CD4-positive, alpha-beta memory T cell (primary cell): Measurements from ENCODE around the gene CLEC17A. TPM values are rescaled to one million over a fixed set of nuclear protein-coding genes. Genes with fewer than 3 reads are reported as not detected.

Source experiments
- polyA plus RNA-seq, 2 donors: library from polyadenylated mRNA; unstranded; fragments of 300-500 nt; fragmentation: Illumina TruSeq; gene quantifications; one replicate each; pipeline ENCODE4 v1.2.3, GENCODE V29; 2021
- total RNA-seq, 2 experiments: library from RNA; stranded (reverse); gene quantifications; one replicate each; pipeline ENCODE4 v1.2.3, GENCODE V29; 2021

CLEC17A gene
- total and polyA plus RNA-seq, 4 experiments from 2014 or later: 0.20 TPM; not detected in 3

Other genes with a start within 250 kb of the CLEC17A start
- gene ADGRE5, start 201.6 kb upstream of the CLEC17A start, total RNA-seq: 100 to 1,000 TPM; 170 to 173 TPM
- 100 to 1,000 TPM; 211 to 275 TPM for gene ADGRE5, start 201.6 kb upstream of the CLEC17A start, polyA plus RNA-seq
- 100 to 1,000 TPM; 148 TPM for gene DDX39A, start 163.7 kb upstream of the CLEC17A start, total RNA-seq
- gene DDX39A, start 163.7 kb upstream of the CLEC17A start, polyA plus RNA-seq: 100 to 1,000 TPM in 1 of 2 donors, 10 to 100 TPM in 1; 95.0 to 145 TPM
- gene PKN1, start 149.8 kb upstream of the CLEC17A start, total RNA-seq: 100 to 1,000 TPM; 189 to 205 TPM
- 10 to 100 TPM; 41.5 to 87.6 TPM for gene PKN1, start 149.8 kb upstream of the CLEC17A start, polyA plus RNA-seq
- not detected for gene PTGER1, start 107.7 kb upstream of the CLEC17A start, total RNA-seq
- not detected for gene PTGER1, start 107.7 kb upstream of the CLEC17A start, polyA plus RNA-seq
- gene GIPC1, start 87.0 kb upstream of the CLEC17A start, total RNA-seq: 10 to 100 TPM; 32.3 to 33.8 TPM
- gene GIPC1, start 87.0 kb upstream of the CLEC17A start, polyA plus RNA-seq: 10 to 100 TPM; 50.1 to 63.6 TPM
- gene DNAJB1, start 64.7 kb upstream of the CLEC17A start, total RNA-seq: 100 to 1,000 TPM; 122 to 138 TPM
- gene DNAJB1, start 64.7 kb upstream of the CLEC17A start, polyA plus RNA-seq: 100 to 1,000 TPM; 307 to 824 TPM
- 100 to 1,000 TPM; 189 to 194 TPM for gene TECR, start 53.5 kb upstream of the CLEC17A start, total RNA-seq
- gene TECR, start 53.5 kb upstream of the CLEC17A start, polyA plus RNA-seq: 100 to 1,000 TPM; 246 to 269 TPM
- gene NDUFB7, start 11.0 kb upstream of the CLEC17A start, total RNA-seq: 10 to 100 TPM; 56.6 to 67.2 TPM
- 100 to 1,000 TPM; 177 to 252 TPM for gene NDUFB7, start 11.0 kb upstream of the CLEC17A start, polyA plus RNA-seq
- gene ADGRE3, start 91.8 kb downstream of the CLEC17A start, total RNA-seq: not detected
- gene ADGRE3, start 91.8 kb downstream of the CLEC17A start, polyA plus RNA-seq: not detected
- gene ZNF333, start 107.0 kb downstream of the CLEC17A start, total RNA-seq: 10 to 100 TPM; 45.9 to 48.3 TPM
- 10 to 100 TPM; 10.3 to 12.5 TPM for gene ZNF333, start 107.0 kb downstream of the CLEC17A start, polyA plus RNA-seq
- gene ADGRE2, start 195.5 kb downstream of the CLEC17A start, total RNA-seq: under 1 TPM; 0.47 to 0.78 TPM
- gene ADGRE2, start 195.5 kb downstream of the CLEC17A start, polyA plus RNA-seq: under 1 TPM in 1 of 2 donors, not detected in 1; 0.26 TPM